Muscle of leg (tissue), 11 donors: ENCODE measurements around the gene EDEM1. TPM values are rescaled to one million over a fixed set of nuclear protein-coding genes. Genes with fewer than 3 reads are reported as not detected.

Experiments used
- DNase-seq: peaks from one replicate; pipeline ENCODE4 v3.0.0; 2013
- H3K27ac ChIP-seq: one replicate; pipeline ENCODE4 v1.5.1; 2013; ENCODE audit warnings: mild to moderate bottlenecking, low read length, control low read depth
- H3K27me3 ChIP-seq: one replicate; pipeline ENCODE4 v1.6.1; 2013; ENCODE audit warnings: low read length; ENCODE audit not compliant: control insufficient read depth, insufficient read depth
- H3K36me3 ChIP-seq: one replicate; pipeline ENCODE4 v1.6.1; 2013; ENCODE audit warnings: low read length; ENCODE audit not compliant: control insufficient read depth, insufficient read depth
- H3K4me1 ChIP-seq: one replicate; pipeline ENCODE4 v1.6.1; 2013; ENCODE audit warnings: low read length; ENCODE audit not compliant: control insufficient read depth, insufficient read depth
- H3K4me3 ChIP-seq: one replicate; pipeline ENCODE4 v1.5.1; 2013; ENCODE audit warnings: low read length, control low read depth
- H3K9me3 ChIP-seq: replicated peaks from 2 replicates; pipeline ENCODE4 v1.6.1; 2013; ENCODE audit warnings: low read depth, low read length; ENCODE audit not compliant: control insufficient read depth
- WGBS: methylation state at CpG from one replicate; pipeline ENCODE4 v1.1.5; 2013; ENCODE audit warnings: missing lambda C conversion rate; ENCODE audit not compliant: insufficient coverage; 5-methylcytosine and 5-hydroxymethylcytosine counted together
- polyA plus RNA-seq, 8 donors: library from polyadenylated mRNA; unstranded; fragments of 120-200 nt; gene quantifications; one replicate each; pipeline versions ENCODE4 v1.2.1 to v1.2.3, GENCODE V29; 2013; ENCODE audit warnings: inconsistent platforms in 1 of 8, low replicate concordance in 1 of 8; ENCODE audit not compliant: insufficient read length in 8 of 8, insufficient read depth in 1 of 8
- total RNA-seq: library from RNA; stranded (reverse); fragments of 120-200 nt; gene quantifications from one replicate; pipeline ENCODE4 v1.2.4, GENCODE V29; 2013

Gene EDEM1
- total and polyA plus RNA-seq, 9 donors, result 6.6 to 13.2 (median 9.1) TPM

DNA sequence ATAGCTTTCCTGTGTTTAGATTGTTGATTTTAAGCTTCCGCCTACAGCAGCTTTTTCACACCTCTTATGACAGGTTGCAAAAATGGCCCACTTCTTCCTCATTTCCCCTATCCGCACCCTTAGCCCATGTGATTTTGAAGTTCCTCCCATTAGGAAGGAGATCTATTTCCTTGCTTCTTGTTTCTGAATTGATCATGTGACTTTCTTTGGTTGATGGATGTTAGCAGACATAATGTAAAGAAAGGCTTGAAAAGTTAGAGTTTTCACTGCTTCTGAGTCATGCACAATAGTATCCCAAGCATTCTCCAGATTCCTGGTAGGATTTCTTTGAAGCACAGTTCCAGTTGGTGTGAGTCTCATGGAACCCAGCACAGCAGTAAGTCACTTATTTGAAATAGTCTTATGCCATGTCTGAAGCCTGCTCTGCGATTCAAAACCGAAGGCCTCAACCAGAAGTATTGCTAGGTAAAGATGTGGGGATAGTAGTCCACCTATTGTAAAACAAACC is 76.6 kb downstream of the EDEM1 start:
- Histone ChIP-seq H3K27ac (no peak overlapping the region), H3K27me3 (no peaks in the 10 kb centered on the region), H3K4me3 (no peak overlapping the region), H3K36me3 (no peaks in the 10 kb centered on the region), H3K4me1 (no peaks in the 10 kb centered on the region), H3K9me3 (no peaks in the 10 kb centered on the region)
- WGBS, result no CpG with 5 or more reads among the region's 4 CpGs
- DNase-seq, result no peak

DNA sequence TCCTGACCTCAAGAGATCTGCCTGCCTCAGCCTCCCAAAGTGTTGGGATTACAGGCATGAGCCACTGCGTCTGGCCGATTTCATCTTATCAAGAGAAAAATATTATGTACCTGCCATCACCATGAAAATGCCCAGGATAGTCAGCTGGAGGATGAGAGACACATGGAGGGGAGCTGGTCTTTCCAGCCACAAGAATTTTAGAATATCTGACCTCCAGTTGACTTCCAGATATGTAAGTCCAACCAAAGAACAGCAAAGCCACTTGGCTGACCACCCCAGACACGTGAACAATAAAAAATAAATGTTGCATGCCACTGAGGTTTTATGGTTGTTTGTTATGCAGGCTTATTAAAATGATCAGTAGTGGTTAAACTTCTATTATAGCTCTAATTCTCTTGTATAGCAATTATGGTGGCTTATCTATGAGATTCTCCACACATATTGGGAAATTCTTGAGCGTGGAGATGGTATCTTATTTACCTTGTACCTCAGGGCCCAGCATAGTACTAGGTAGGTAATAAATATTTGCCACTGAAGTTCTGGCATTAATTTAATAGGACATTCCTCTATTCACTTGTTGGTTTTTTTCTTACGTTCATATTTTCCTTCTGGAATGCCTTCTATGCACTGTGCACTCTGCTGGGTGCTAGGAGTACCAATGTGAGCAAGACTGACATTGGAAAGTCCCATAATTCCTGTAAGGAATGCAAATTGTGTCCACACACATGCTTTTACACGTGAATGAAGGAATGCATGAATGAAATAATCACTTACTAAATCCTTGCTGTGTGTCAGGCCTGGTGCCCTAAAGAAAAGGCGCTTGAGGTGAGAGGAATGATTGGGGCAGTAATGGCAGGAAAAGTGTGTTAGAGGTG is 77.6 kb downstream of the EDEM1 start:
- Histone ChIP-seq H3K9me3 (no peaks in the 10 kb centered on the region), H3K4me3 (no peak overlapping the region), H3K36me3 (no peaks in the 10 kb centered on the region), H3K27me3 (no peaks in the 10 kb centered on the region), H3K4me1 (no peaks in the 10 kb centered on the region), H3K27ac (no peak overlapping the region)
- no peak for DNase-seq
- WGBS, result 78% methylated on average over 1 of the region's 7 CpGs

DNA sequence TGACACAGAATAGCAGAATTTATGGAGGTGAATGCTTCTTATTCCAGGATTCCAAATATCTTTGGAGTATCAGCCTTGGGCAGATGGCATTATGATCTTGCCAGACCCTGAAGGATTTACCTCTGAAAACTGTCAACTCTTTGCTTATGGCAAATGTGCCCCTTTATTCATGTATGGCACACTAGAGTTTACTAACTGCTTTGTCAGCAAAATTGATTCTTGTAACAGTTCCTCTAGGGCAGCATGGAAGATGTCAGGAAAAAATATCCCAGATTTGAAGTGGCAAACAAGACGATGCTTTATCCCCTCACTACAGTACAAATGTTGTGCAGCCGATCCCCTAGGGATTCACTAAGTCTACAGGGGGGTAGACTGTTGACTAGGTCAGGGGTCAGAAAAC is 79.7 kb downstream of the EDEM1 start:
- Histone ChIP-seq H3K27me3 (no peaks in the 10 kb centered on the region), H3K4me1 (no peaks in the 10 kb centered on the region), H3K36me3 (no peaks in the 10 kb centered on the region), H3K27ac (no peak overlapping the region), H3K9me3 (no peaks in the 10 kb centered on the region), H3K4me3 (no peak overlapping the region)
- DNase-seq, result no peak
- WGBS, result no CpG with 5 or more reads among the region's 2 CpGs

DNA sequence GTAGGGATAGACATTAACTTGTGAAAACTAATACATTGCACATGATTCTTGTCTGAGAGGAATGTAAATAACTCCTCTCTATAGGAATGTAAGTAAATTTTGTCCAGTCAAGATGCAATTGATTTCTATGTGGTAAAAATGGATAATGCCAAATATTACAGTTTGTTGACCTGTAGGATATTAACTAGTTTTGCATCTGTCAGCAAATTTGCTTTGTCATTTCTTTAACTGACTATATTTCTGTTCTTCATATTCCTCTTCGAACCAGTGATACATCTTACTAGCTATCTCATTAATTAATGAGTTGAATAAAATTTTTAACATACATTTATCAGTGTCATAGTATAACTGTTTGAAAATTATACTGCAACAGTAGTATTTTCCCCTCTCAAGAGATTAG is 80.4 kb downstream of the EDEM1 start:
- H3K27me3 ChIP-seq, result no peaks in the 10 kb centered on the region
- no CpG with 5 or more reads among the region's 1 CpG for WGBS
- no peak overlapping the region for H3K4me3 ChIP-seq
- H3K4me1 ChIP-seq, result no peaks in the 10 kb centered on the region
- no peak for DNase-seq
- H3K9me3 ChIP-seq, result no peaks in the 10 kb centered on the region
- no peak overlapping the region for H3K27ac ChIP-seq
- H3K36me3 ChIP-seq, result no peaks in the 10 kb centered on the region

Other genes with a start within 250 kb of the EDEM1 start
- gene BHLHE40, start 208.3 kb upstream of the EDEM1 start, total RNA-seq, result 13.2 TPM
- gene BHLHE40, start 208.3 kb upstream of the EDEM1 start, polyA plus RNA-seq, result 10 to 100 TPM; 16.7 to 38.2 (median 25.1) TPM
- 26.7 TPM for gene ARL8B, start 65.4 kb upstream of the EDEM1 start, total RNA-seq
- gene ARL8B, start 65.4 kb upstream of the EDEM1 start, polyA plus RNA-seq, result 10 to 100 TPM; 32.7 to 48.5 (median 41.1) TPM